ENCODE results near the gene RCSD1.

GRCh38 chr1:167645140-167645541 lies 15.1 kb downstream of the RCSD1 start:
- TF ChIP-seq POLR2AphosphoS5 (IDR thresholded peaks at IDR 0.05; ENCODE audit: insufficient read depth, low read depth, low read length) (no peak), CTCF (IDR thresholded peaks at IDR 0.05; ENCODE audit: extremely low read depth in 1 of 2, insufficient read depth in 1 of 2, low read depth in 1 of 2, low read length in 2 of 2) (no peak), MAX (IDR thresholded peaks at IDR 0.05; ENCODE audit: insufficient read depth, insufficient read length) (no peak), POLR2A (IDR thresholded peaks at IDR 0.05; ENCODE audit: low read depth, low read length) (no peak), FOS (IDR thresholded peaks at IDR 0.05; ENCODE audit: borderline replicate concordance, insufficient read depth, low read length) (no peak), MYC (IDR thresholded peaks at IDR 0.05; ENCODE audit: low read depth, low read length) (no peak), JUN (IDR thresholded peaks at IDR 0.05; ENCODE audit: borderline replicate concordance, insufficient read depth, insufficient read length, low read depth) (no peak)
